Spleen (tissue), 11 donors: ENCODE data around the gene TLK1. TPM values are rescaled to one million over a fixed set of nuclear protein-coding genes. Genes with fewer than 3 reads are reported as not detected.

Source experiments
- DNase-seq: peaks from one replicate; pipeline ENCODE4 v3.0.0-alpha.2; 2020
- H3K27ac ChIP-seq, 8 donors: fragments of 200-600 bp; sonication (generic) in 7 of 8; 1 replicate in 4 of 8; 2 replicates in 4 of 8; pipeline versions ENCODE4 v1.5.0 to v1.8.0; 2016 to 2021; ENCODE audit warnings: inconsistent platforms in 4 of 8, mild to moderate bottlenecking in 4 of 8, moderate library complexity in 1 of 8
- H3K27me3 ChIP-seq, 7 donors: fragments of 200-600 bp; sonication (generic) in 6 of 7; replicated peaks in 1 of 7; 1 replicate in 4 of 7; 2 replicates in 3 of 7; pipeline versions ENCODE4 v1.5.0 to v1.8.0; 2016 to 2021; ENCODE audit warnings: inconsistent platforms in 3 of 7, mild to moderate bottlenecking in 1 of 7
- H3K36me3 ChIP-seq, 6 donors: fragments of 200-600 bp; sonication (generic) in 5 of 6; 1 replicate in 4 of 6; 2 replicates in 2 of 6; pipeline versions ENCODE4 v1.5.0 to v1.8.0; 2016 to 2021; ENCODE audit warnings: inconsistent platforms in 2 of 6
- H3K4me1 ChIP-seq, 6 donors: fragments of 200-600 bp; sonication (generic) in 5 of 6; 1 replicate in 3 of 6; 2 replicates in 3 of 6; pipeline versions ENCODE4 v1.5.0 to v1.8.0; 2016 to 2021; ENCODE audit warnings: inconsistent platforms in 3 of 6
- H3K4me3 ChIP-seq, 8 donors: fragments of 200-600 bp; sonication (generic) in 7 of 8; 1 replicate in 4 of 8; 2 replicates in 4 of 8; pipeline versions ENCODE4 v1.5.0 to v1.8.0; 2016 to 2021; ENCODE audit warnings: inconsistent platforms in 4 of 8, mild to moderate bottlenecking in 4 of 8, moderate library complexity in 2 of 8
- H3K9me3 ChIP-seq, 8 donors: fragments of 200-600 bp; sonication (generic) in 7 of 8; 1 replicate in 4 of 8; 2 replicates in 4 of 8; pipeline versions ENCODE4 v1.5.0 to v1.8.0; 2016 to 2021; ENCODE audit warnings: inconsistent platforms in 4 of 8
- POLR2A ChIP-seq, 3 donors: fragments of 450-650 bp; IDR thresholded peaks; one replicate each; pipeline ENCODE4 v1.5.1; 2017; ENCODE audit warnings: antibody characterized with exemption in 3 of 3, mild to moderate bottlenecking in 1 of 3
- POLR2AphosphoS5 ChIP-seq, 3 donors: sonication (generic); formaldehyde crosslinking; IDR thresholded peaks; one replicate each; pipeline ENCODE4 v1.5.1; 2017; ENCODE audit warnings: antibody characterized with exemption in 3 of 3
- WGBS, 5 donors: extraction: QIAGEN DNeasy Blood & Tissue Kit in 3 of 5; methylation state at CpG; one replicate each; pipeline versions ENCODE4 v1.1.5 to v1.1.7; 2013 to 2018; 5-methylcytosine and 5-hydroxymethylcytosine counted together
- intact Hi-C: fragments of 100-400 bp; cut with DNase I; formaldehyde crosslinking; loops from one replicate; pipeline ENCODE4 v1.15.0; 2023; ENCODE audit warnings: low total_unique reads
- polyA plus RNA-seq, 3 donors: library from polyadenylated mRNA; stranded (reverse); fragments of 200-250 nt; gene quantifications; one replicate each; pipeline ENCODE4 v1.2.1, GENCODE V29; 2013
- total RNA-seq, 7 donors: library from RNA; depleted of rRNA in 3 of 7; stranded (reverse); fragments of >200 nt in 3 of 7; fragmentation: NEBNext Ultra II Directional in 4 of 7; extraction: Animal tissue kit (Norgen Biotek cat#: 25700) in 4 of 7; gene quantifications; one replicate each; pipeline versions ENCODE4 v1.1.0 to v1.2.1, GENCODE V29; 2016 to 2021
- TF ChIP-seq, protein P1 (sequence below), 11 experiments: fragments of 200-600 bp in 7 of 11; fragments of 450-650 bp in 4 of 11; sonication (generic) in 4 of 11; IDR thresholded peaks in 8 of 11; conservative IDR thresholded peaks in 3 of 11; 1 replicate in 7 of 11; 2 replicates in 4 of 11; pipeline versions ENCODE4 v1.4.0 to v1.8.0; 2016 to 2021; ENCODE audit warnings: antibody characterized with exemption in 11 of 11, inconsistent platforms in 4 of 11, mild to moderate bottlenecking in 1 of 11
- donor health status: healthy with polysubstance abuse.
- donor health status: DM: no; HTN: no; CAD: no; lungs with moderate emphysema.
- donor health status: DM: no; HTN: no; CAD: no.
- donor health status: Bipolar disorder and iron deficiency.
- donor health status: healthy.
- donor health status: DM: no; HTN: no; CAD: no.
- donor health status: DM: yes; HTN: yes; CAD: no.

Gene TLK1
- total and polyA plus RNA-seq, 10 donors = 19.7 to 100.0 (median 81.7) TPM

DNA sequence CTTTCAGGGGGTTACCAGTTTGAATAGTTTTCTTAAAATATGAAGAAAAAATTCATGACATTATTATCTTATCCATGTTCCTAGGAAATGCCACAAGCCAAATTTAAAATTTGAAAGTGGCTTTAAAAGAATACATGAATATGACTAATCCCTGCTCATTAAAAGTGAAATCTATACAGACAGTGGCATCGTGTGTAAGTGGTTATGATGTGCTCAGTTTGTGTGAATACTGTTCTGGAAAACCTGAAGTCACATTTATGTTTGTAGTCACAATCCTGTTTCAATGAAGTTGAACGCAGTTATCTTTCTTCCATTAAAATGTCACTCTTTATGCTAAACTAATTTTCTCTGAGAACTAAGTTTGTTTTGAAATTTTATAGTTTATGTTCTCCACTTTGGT, 155.9 kb downstream of the TLK1 start:
- 81 to 94% (median 93%) methylated on average over 2 of the region's 2 CpGs for WGBS, 5 donors
- Histone ChIP-seq H3K27me3 (no peaks in the 10 kb centered on the region), H3K36me3 (peaks cover 0 to 99% (median 53%) of the 10 kb centered on the region in 6 donors)

DNA sequence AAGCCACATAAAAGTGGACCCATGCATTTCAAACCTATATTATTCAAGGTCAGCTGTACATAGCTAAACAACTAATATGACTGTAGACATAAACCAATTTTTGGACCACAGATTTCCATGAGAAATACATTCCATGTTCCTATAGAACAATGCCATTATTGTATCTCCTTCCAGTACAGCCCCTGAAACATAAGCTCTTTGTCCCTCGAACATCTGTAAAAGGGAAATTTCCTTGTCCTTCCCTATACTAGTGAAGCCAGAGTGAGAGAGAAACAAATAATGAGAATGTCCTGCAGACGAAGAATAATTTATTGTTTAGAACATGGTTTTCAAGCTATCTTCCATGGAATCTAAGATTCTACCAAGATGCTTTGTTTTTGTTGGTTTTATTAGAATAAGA, 156.3 kb downstream of the TLK1 start:
- TF ChIP-seq POLR2AphosphoS5 (IDR thresholded peaks at IDR 0.05) (no peak), POLR2A (IDR thresholded peaks at IDR 0.05) (no peak)
- TF ChIP-seq, protein P1, sequence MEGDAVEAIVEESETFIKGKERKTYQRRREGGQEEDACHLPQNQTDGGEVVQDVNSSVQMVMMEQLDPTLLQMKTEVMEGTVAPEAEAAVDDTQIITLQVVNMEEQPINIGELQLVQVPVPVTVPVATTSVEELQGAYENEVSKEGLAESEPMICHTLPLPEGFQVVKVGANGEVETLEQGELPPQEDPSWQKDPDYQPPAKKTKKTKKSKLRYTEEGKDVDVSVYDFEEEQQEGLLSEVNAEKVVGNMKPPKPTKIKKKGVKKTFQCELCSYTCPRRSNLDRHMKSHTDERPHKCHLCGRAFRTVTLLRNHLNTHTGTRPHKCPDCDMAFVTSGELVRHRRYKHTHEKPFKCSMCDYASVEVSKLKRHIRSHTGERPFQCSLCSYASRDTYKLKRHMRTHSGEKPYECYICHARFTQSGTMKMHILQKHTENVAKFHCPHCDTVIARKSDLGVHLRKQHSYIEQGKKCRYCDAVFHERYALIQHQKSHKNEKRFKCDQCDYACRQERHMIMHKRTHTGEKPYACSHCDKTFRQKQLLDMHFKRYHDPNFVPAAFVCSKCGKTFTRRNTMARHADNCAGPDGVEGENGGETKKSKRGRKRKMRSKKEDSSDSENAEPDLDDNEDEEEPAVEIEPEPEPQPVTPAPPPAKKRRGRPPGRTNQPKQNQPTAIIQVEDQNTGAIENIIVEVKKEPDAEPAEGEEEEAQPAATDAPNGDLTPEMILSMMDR (IDR thresholded peaks at IDR 0.05 in 8 of 11, conservative IDR thresholded peaks at IDR 0.05 in 3 of 11) = no peak
- H3K4me3 ChIP-seq = no peak overlapping the region
- H3K36me3 ChIP-seq = peaks cover 0 to 99% (median 52%) of the 10 kb centered on the region in 6 donors
- intact Hi-C loops = no loop called here
- H3K27ac ChIP-seq = no peak overlapping the region
- no peaks in the 10 kb centered on the region for H3K4me1 ChIP-seq
- no peaks in the 10 kb centered on the region for H3K27me3 ChIP-seq
- H3K9me3 ChIP-seq = no peaks in the 10 kb centered on the region
- no peak for DNase-seq
- 92 to 95% (median 93%) methylated on average over 2 of the region's 2 CpGs for WGBS, 5 donors

More for the DNA sequence above, 155.9 kb downstream of the TLK1 start:
- no peak overlapping the region for H3K27ac ChIP-seq
- TF ChIP-seq POLR2A (IDR thresholded peaks at IDR 0.05) = no peak
- TF ChIP-seq, protein P1 (IDR thresholded peaks at IDR 0.05 in 8 of 11, conservative IDR thresholded peaks at IDR 0.05 in 3 of 11) = no peak
- DNase-seq = no peak
- H3K4me1 ChIP-seq = no peaks in the 10 kb centered on the region
- no peaks in the 10 kb centered on the region for H3K9me3 ChIP-seq
- intact Hi-C loops = no loop called here
- no peak overlapping the region for H3K4me3 ChIP-seq

DNA sequence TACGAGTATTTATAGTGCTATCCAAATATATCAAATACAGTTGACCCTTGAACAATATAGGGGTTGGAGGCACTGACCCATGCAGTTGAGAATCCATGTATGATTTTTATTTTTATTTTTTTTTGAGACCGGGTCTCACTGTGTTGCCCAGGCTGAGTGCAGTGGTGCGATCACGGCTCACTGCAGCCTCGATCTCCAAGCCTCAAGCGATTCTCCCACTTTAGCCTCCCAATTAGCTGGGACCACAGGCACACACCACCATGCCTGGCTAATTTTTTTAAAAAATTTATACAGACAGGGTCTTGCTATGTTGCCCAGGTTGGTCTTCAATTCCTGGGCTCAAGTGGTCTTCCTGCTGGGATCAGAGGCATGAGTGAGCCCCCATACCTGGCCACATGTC, 161.0 kb downstream of the TLK1 start:
- no peak for DNase-seq
- H3K36me3 ChIP-seq = peaks cover 0 to 99% (median 51%) of the 10 kb centered on the region in 6 donors
- H3K4me3 ChIP-seq = no peak overlapping the region
- TF ChIP-seq, protein P1 (IDR thresholded peaks at IDR 0.05 in 8 of 11, conservative IDR thresholded peaks at IDR 0.05 in 3 of 11) = no peak
- TF ChIP-seq POLR2A (IDR thresholded peaks at IDR 0.05) = no peak
- no peak for TF ChIP-seq POLR2AphosphoS5 (IDR thresholded peaks at IDR 0.05)
- 88 to 99% (median 97%) methylated on average over 6 of the region's 6 CpGs for WGBS, 5 donors
- H3K9me3 ChIP-seq = no peaks in the 10 kb centered on the region
- H3K4me1 ChIP-seq = no peaks in the 10 kb centered on the region
- intact Hi-C loops = no loop called here
- H3K27ac ChIP-seq = no peak overlapping the region
- no peaks in the 10 kb centered on the region for H3K27me3 ChIP-seq

DNA sequence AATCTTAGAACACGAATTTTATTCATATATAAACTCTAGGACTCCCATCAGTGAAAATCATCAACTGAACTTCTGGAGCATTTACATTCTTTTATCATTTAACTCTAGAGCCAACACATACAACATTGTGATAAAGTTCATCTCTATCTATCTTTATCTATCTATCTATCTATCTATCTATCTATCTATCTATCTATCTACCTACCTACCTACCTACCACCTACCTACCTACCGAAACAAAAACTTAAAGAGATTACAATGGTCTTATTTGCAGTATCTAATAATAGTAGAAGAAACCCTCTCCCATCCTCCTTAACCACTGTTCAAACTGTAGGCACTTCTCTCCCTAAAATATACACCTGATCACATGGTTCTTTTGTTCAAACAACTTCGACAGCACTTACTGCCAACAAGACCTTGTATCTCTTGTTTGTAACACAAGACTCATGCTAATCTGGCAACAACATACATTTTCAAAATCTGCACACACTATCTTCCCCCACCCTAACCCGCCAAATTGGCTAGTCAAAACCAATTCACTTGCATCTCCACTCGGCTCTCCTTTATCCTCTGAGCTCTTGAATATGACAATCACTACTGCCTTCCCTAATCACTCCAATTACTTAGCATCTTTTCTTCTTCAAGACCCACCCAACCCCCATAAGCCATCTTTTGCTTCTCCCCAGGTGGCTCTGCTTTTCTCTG, 162.6 kb downstream of the TLK1 start:
- Histone ChIP-seq H3K4me3 (no peak overlapping the region), H3K9me3 (no peaks in the 10 kb centered on the region), H3K27me3 (no peaks in the 10 kb centered on the region), H3K4me1 (no peaks in the 10 kb centered on the region), H3K27ac (no peak overlapping the region), H3K36me3 (peaks cover 0 to 99% (median 49%) of the 10 kb centered on the region in 6 donors)
- WGBS, 5 donors = 86 to 98% (median 96%) methylated on average over 5 of the region's 5 CpGs
- intact Hi-C loops = no loop called here
- TF ChIP-seq POLR2AphosphoS5 (IDR thresholded peaks at IDR 0.05) (no peak), POLR2A (IDR thresholded peaks at IDR 0.05) (no peak)
- TF ChIP-seq, protein P1 (IDR thresholded peaks at IDR 0.05 in 8 of 11, conservative IDR thresholded peaks at IDR 0.05 in 3 of 11) = no peak
- DNase-seq = no peak
